Keratinocyte (primary cell): ENCODE results near the gene DMD.

Source experiments
- CTCF ChIP-seq, 3 experiments: IDR thresholded peaks in 1 of 3; conservative IDR thresholded peaks in 1 of 3; optimal IDR thresholded peaks in 1 of 3; 2 replicates in 2 of 3; 3 replicates in 1 of 3; pipeline versions ENCODE3 to v1.5.1; 2011; ENCODE audit warnings: low read length in 3 of 3, mild to moderate bottlenecking in 3 of 3, moderate library complexity in 2 of 3, control low read depth in 1 of 3, inconsistent platforms in 1 of 3; ENCODE audit not compliant: insufficient read depth in 2 of 3; ENCODE audit errors: extremely low read depth in 1 of 3
- EZH2 ChIP-seq: IDR thresholded peaks from one replicate; pipeline ENCODE4 v1.6.1; 2012; ENCODE audit warnings: inconsistent platforms, mild to moderate bottlenecking, low read length, moderate library complexity

- no peak for TF ChIP-seq CTCF (optimal IDR thresholded peaks at IDR 0.05 in 1 of 3, IDR thresholded peaks at IDR 0.05 in 1 of 3, conservative IDR thresholded peaks at IDR 0.05 in 1 of 3; ENCODE audit: extremely low read depth in 1 of 3, insufficient read depth in 2 of 3, low read length in 3 of 3)
- no peak for TF ChIP-seq EZH2
These were observed 1909.4 kb downstream of the DMD start for GRCh38 chrX:31301941-31302340.
